HG02981 (cell line): Measurements from ENCODE around the gene BZW2.
A peak's percentile ranks its signal among the peaks of the same experiment; 100 is the strongest.

ENCODE experiments used
- ATAC-seq: cut with Tn5 transposase; IDR thresholded peaks from one replicate; pipeline ENCODE4 v1.9.1; 2021; ENCODE audit warnings: mild to moderate bottlenecking, moderate library complexity; ENCODE audit not compliant: unreplicated experiment

BZW2 gene

DNA sequence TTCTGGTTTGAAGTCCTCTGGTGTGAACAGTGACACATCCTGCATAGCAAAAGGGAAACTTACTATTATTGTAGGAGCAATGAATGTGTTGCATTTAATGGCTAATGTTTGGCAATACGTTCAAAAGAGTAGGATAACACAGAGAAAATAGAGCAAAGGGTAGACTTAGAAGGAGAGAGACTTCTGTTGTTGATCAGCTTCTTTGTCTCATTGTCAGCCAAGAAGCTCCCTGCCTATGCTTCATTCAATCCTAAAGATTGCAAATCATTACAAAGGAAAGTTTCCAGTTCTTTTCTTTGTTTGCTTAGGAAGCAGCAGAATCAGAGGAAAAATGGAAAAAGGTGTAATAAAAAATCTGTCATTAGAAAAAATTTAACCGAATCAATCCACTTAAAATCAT is 99.7 kb downstream of the BZW2 start:
- ATAC-seq = no peak

DNA sequence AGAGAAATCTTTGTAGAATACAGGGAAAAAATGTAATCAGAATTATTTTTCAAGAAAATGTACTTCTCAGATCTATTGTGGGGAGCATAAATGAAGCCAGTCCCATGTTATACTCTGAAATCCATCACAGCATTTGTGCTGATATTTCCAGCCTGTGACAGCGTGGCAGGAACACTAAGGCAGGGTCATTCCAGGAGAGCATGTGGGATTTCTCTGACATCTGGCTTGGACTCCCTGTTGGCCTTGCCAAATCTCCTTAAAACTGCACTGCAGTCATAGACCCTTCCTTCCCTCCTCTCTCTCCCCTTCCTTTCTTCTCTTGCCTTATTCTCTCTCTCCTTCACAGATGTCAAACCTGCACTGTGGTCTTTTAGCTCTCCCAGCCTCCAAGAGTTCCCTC is 101.1 kb downstream of the BZW2 start:
- no peak for ATAC-seq

DNA sequence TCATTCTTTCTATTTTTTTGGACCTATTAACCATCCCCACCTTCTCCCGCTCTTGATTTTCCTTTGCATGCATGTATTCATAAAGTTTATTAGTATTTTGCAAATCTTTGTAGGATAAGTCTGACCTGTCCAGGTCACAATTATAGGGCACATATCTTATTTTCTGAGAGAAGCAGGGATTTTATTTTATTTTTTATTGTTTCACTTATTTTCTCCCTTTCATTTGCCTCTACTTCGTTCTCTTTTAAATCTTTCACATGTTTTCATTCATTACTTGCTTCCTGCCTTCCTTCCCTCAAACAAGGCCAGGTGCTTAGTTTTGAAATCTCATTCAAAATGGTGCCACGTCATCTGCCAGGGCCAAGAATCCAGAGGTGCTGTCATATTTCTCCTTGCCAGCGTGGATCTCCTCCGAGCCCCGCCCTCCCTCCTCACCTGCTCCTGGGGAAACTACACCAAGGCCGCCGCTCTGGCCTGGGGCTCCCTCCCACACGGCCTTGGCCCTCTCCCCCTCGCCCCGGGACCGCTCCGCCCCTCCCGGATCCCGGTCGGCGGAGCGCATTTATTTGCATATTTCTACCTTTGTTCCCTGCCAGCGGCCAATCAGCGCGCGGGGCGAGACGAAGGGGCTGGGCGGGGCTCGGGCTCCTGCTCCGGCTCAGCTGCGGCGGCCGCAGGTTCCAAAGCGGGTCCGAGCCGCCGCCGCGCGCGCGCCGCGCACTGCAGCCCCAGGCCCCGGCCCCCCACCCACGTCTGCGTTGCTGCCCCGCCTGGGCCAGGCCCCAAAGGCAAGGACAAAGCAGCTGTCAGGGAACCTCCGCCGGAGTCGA is 107.3 kb downstream of the BZW2 start, which contains the start of gene TSPAN13:
Gene TSPAN13, plus strand, starts transcription at position 654 of the 830 bp plus-strand sequence. CDS start 213 bp downstream, outside the sequence.
- peak; percentile 53 for ATAC-seq

DNA sequence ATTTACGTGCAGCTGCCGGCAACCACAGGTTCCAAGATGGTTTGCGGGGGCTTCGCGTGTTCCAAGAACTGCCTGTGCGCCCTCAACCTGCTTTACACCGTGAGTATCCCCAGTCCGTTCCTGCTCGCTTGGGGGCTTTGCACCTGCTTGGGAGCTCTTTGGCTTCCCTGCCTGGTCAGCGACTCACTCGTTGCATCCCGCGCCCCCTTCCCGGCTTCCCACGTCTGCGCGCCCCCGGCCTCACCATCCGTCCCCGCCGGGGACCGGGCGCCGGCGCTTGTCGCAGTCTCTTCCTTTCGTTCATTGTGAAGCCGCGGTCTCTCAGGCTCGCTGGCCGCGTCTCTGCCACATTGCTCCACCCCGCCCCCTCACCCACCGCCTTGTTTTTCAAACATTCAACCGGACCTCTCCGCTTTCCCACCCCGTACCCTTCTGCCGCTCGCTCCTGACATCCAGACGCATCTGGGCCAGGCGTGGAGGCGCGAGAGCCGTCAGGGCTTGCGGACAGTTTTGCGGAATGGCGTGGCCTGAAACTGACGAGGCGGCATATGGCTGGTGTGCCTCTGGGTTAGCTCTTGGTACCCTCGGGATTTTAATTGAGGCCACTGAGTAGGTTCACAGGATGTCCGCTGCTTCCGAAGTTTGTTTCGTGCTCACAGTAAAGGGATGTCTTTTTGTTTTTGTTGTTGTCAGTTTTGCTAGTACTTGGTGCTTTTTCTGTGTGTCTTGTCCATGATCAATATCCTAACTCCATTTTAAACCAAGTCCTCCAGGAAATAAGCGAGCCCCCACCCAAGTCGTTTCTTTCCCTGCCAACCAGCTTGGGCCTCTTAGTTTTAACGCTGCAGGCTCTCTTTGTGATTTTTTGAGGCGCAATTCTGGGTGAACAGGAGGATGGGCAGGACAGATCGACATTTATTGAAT is 108.2 kb downstream of the BZW2 start:
- peak; percentile 26 for ATAC-seq

DNA sequence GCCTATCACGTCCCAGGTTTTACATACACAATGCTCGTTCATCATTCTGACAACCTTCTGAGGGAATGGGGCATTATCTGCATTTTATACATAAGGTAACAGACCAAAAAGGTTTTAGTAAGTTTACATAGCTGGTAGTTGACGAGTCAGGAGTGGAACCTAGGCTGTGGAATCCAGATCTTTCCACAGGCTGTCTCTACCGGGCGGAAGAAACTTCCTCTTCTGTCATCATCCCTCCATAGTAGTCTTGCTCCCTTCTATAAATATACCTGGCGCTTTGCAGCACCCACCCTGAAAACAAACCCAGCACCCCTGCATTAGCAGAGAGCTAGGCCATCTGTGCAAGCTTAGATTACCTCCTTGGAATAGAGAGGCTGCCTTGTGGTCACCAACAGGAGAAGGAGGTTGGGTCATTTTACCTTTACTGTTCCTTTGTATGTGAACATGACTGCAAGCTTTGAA is 108.9 kb downstream of the BZW2 start:
- ATAC-seq = no peak

DNA sequence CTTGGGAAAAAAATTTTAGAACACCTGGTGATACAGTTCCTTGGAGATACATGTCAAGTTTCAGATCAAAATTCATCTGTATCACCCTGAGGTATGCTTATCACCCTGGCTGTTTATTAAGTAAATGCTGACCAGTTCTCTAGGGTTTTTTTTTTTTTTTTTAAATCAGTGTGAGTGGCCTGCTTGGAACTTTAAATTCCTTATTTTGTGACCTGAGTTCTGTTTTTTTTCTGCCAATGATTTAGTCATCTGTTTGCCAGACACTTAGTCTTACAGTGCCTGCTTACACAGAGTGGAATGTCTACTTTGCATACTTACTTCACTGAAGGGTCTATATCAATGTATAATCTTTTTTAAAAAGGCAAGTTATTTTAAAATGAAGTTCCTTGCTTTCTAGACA is 109.4 kb downstream of the BZW2 start:
- ATAC-seq = no peak
